HG03159 (cell line): ENCODE results near the gene CPPED1.

ENCODE experiments used
- ATAC-seq: cut with Tn5 transposase; IDR thresholded peaks from one replicate; pipeline ENCODE4 v1.9.1; 2021; ENCODE audit warnings: mild to moderate bottlenecking, moderate library complexity; ENCODE audit not compliant: unreplicated experiment

The CPPED1 gene

DNA sequence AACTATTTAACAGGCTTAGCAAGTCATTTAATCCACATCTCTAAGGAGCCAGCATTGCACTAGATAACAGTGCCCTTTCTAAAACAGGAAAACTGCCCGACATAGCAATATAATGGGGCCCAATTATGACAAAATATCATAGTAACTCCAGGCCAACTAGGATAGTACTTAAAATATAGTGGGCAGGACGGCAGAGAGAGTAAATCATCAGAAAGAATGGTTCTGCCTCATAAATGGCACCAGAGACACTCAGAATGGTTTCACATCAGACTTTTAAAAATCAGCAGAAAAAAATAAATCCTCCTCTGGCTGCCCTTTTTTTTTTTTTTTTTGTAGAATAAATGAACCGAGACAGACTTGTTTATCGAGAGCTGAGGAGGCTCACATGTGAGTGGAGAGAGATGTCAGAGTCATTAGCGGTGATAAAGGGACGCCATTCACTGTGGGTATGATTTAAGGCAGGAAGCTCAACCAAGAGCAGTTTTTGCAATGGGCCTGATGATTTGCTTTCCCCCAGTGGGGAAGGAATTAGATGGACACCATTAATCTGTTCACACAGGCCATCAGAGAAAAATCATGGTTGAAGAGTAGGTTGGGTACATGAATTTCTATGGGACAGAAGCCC, 62.6 kb downstream of the CPPED1 start:
- ATAC-seq, result no peak

DNA sequence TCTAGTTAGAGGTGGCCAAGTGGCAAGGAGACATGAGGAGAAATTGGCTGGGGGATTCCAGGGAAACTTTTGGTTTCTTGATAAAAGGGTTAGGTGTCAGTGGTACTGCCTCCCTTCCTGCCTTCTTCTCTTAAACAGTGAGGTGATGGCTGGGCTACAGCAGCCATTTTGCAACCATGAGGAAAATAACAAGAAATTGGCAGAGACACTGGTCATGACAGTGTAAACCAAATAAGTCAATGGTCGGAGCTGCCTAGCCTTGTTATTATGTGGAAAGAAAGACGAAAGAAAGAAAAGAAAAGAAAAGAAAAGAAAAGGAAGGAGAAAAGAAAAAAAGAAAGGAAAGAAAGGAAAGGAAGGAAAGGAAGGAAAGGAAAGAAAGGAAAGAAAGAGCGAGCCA, 63.9 kb downstream of the CPPED1 start:
- ATAC-seq, result no peak

DNA sequence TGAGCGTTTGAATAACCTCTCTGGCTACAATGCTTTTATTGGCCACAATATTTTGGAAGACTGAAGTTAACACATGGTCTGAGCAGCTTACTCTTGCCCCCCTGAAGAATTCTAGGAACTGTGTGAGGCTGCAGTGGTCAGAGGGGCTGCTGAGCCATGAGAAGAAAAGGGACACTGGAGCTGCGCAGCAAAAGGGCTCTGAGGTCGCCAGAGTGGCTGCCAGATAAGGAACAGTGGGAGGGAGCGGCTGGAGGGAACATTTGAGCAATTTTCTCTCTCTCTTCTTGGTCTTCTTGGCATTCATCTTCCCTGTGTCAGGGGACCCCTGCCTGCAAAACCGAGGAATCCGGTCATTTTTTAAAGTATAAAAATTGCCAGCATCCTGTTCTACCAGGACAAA, 66.1 kb downstream of the CPPED1 start:
- ATAC-seq, result no peak

DNA sequence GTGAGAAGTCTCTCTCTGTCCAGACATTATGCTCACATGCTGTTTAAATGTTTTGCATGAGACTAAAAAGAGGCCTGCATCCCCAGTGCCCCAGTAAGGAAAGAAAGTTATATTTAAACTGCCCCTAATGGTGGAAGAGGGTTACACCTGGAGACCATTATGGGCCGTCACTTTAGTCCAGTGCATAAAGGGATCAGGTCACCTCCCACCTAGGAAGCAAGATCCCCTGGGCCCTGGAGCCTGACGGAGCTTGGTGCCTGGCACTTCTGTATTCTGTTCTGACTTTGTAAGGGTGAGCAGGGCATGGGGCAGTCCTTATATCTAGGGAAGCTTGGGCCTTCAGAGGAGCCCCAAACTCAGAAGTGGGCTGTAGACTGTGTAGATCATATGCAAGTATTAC, 67.9 kb downstream of the CPPED1 start:
- ATAC-seq, result no peak

DNA sequence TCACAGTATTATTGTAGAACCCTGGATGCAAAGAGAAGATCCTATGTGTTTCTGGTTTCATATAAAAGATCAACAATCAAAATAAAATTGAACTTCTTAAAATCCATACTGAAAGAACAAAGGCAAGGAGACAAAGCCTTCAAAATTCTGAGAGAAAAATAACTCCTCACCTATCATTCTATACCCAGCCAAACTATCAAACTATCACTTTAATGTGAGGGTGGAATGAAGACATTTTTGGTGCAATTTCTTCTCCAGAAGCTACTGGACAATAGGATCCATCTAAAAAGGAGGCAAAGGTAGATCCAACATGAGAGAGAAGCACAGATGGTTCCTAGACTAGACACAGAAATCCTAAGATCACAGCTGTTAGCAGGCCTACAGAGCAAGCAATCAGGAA, 71.1 kb downstream of the CPPED1 start:
- ATAC-seq, result no peak

DNA sequence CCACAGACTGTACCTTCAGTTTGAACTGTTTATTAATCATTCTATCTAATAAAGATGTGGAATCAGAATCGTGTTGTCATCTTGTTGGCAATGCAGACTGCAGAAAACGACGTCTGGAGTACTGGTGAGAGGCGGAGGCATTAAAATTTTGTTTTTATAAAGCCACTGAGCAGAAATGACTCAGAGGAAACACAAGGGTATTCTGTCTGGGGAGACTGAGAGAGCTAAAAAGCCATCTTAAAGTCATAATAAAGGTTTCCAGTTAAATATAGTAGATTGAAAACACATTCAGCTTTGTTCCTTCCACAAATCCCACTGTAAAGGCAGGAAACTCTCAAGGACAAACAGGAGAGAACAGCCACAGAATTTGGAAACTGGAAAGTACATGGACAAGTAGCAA, 74.2 kb downstream of the CPPED1 start:
- ATAC-seq, result no peak

DNA sequence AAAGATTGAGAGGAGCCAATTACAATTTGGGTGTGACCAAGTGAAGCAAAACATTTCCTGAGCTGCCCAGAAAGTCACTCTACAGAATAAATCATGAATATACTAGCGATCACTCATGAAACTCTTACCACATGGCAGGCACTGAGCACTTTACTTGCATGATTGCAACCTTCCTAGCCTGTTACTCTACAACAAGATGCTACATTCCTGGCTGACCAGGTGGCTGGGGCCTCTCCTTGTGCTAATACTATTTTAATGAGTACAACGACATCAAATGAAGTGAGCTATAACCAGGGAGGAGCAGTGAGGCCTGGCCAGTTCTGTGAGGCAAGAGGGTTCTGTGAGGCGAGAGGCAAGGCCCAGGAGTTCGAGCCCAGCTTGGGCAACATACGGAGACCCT, 75.2 kb downstream of the CPPED1 start:
- ATAC-seq, result no peak

DNA sequence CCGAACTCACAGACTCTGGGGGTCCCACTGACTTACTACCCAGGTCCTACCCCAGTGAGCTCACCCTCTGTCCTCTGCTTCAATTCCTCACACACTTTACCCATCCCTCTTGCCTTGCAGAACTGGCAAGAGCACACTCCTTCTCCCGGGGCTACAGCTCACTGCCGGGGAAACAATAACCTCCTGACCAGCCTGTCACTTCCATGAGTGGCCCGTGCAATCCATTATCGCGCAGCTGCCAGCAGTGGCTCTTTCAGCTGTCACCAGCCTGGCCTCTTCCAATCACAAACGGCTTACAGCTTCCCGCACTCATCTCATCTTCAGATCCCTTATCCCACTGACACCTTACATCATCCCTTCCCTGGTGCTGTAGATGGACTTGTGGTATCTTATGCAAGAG, 79.5 kb downstream of the CPPED1 start:
- ATAC-seq, result no peak

DNA sequence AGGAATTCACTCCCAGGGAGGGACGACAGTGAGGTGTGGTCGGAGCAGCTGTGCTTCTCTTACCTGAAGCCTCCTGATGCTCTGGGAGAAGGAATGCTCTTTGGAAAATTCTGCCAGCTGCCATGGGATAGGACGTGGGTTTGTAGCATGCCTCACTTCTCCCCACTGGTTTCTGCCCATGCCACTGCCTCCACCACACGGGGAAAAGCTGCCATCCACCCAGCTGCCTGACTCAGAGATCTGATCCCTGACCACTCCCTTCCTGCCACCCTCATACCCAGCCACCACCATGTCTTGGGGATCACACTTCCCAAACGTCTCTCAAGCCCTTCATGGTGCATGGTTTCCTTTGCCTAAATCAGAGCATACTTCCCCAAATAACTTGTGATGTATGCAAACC, 80.0 kb downstream of the CPPED1 start:
- no peak for ATAC-seq

DNA sequence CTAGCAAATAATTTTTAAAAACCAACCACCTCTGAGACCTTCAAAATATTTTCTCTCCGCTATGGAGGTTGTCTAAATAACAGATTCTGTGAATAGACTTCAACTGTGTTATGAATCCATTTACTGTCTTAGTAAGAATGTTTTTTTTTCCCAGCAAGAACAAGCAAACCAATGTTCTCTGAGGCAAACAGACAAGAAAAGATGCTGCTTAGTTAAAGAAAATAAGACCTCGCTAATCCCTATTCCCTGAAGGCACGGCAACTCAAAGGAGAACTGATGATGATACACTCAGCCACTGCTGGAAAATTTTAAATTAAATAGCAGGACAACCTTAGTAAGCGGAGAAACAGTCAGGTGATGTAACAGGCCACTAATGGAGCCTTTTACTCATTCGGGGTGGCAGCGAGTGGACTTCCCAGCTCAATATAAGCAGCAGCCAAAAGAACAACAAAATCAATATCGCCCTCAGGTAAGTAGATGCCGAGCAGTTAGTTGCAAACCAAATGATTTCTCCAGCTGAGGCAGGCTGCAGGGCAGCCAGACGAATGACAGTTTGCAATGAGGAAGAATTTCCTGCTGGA, 81.8 kb downstream of the CPPED1 start:
- no peak for ATAC-seq

DNA sequence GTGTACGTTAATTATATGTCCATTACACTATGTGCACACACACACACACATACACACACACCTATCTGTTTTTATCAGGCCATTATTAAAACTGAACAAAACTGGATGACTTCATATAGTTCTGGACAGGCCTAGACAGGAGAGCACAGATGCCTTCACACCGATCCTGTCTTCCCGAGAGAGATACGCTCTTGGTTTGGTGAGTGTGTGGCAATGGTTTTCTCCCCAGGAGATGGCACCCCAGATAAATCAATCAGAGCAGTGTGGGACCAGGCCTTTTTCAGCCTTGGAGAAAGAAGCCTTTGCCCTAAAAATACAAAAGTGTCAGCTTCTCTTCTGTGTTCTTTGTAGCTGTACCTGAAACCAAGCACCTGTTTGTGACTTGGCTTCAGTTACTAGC, 83.7 kb downstream of the CPPED1 start:
- no peak for ATAC-seq

DNA sequence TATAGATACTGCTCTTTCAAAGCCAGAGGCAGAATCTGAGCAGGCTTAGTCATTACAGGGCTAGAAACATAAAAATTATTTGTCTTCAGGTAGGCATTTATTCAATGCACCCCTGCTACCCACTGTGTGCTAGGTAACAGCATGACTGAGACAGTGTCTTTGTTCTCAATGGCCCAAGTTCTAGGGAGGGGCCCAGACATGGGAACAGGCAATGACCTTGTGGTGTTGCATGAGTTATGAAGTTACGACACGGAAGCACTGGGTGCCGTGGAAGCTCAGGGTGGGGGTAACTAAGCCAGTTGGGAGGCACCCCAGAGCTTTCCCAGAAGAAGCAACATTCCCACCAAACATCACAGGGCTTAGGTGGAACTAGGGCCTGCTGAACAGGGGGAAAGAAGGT, 87.0 kb downstream of the CPPED1 start:
- ATAC-seq, result no peak

DNA sequence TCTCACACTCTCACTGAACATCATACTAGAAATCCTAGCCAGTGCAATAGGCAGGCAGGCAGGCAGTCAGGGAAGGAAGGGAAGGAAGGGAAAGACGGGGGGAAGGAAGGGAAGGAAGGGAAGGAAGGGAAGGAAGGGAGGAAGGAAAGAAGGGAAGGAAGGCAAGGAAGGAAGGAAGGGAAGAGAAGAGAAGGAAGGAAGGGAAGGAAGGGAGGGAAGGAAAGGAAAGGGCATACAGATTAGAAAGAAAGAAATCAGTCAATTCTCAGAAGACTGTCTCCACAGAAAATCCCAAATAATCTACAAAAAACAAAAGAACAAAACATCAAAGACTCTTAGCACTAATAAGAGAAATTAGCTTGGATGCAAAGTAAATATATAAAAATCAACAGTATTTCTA, 93.9 kb downstream of the CPPED1 start:
- ATAC-seq, result no peak

DNA sequence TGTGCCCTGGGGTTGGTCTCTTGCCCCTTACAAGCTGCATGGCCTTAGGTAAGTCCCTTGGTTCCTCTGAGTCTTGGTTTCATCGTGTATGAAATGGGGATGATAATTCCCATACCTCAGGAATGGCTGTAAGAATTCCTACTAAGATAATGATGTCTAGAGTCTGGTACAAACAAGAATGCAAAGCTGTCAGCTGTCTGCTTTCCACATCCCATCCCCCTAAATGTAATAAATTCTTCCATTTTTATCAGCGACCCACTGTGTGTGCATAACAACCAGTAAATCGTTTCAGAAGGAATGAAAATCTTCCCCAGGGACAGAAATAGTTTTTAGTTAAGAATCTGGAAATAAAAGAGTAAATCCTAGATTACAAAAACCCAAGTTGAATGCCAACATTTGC, 95.4 kb downstream of the CPPED1 start:
- ATAC-seq, result no peak

DNA sequence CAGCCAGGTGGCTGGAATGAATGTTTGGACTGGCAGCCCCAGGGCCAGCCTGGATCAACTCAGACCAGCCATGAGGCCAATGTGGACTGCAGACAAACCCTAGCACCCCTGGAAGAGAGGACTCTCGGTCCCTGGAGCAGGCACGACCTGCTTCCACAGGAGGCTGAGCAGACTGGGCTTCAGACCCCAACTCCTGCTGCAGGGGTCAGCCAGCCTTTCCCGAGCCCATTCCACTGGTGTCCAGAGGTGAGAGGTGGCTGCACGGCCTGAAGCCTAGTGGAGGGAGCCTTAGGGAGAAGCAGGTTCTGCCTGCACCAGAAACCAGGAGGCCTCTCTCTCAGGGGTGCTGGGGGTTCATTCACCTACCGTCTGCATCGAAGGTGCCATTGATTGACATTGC, 97.1 kb downstream of the CPPED1 start:
- no peak for ATAC-seq

DNA sequence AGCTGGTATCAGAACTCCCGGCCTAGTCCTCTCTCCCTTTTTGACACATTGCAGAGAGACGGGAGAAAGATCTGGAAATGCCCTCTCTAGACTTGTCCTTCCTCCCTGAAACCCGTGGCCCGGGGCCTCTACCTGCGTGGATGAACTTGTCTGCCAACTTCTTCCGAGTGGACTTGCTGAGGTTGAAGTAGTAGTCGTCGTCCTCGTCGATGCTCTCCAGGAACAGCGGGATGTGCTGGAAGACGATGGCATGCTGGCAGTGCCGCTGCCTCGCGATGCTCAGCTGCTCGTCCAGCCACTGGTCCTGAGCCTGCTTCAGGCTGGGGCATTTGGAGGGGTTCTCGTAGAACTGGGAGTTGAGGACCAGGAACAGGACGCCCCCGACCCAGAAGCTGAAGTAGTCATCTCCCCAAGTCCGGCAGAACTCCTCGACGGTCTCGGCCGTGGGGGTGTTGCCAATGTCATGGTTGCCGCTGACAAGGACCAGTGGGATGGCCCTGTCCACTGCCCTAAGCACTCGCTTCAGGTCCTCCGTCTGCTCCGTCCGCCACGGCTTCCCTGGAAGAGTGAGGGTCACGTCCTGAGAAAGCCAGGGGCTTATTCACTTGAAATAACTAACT, 99.1 kb downstream of the CPPED1 start:
- no peak for ATAC-seq

DNA sequence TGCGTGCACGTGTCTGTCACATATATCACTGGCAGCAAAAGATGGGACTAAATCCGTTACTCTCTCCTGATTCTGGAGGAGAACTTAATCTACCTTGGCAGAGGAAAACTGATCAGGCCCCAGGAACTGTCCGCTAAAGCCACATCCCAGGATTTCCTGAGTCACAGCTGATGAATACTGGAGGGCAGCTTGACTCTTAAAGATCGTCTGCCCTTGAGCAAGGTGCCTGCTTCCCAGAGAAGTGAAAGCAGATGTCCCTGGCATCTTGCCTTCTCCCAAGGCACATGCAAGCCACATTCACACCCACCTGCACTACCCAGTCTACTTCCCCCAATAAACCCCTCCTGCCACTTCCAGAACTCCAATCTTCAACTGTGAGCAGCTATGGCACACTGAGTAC, 99.8 kb downstream of the CPPED1 start:
- ATAC-seq, result no peak

DNA sequence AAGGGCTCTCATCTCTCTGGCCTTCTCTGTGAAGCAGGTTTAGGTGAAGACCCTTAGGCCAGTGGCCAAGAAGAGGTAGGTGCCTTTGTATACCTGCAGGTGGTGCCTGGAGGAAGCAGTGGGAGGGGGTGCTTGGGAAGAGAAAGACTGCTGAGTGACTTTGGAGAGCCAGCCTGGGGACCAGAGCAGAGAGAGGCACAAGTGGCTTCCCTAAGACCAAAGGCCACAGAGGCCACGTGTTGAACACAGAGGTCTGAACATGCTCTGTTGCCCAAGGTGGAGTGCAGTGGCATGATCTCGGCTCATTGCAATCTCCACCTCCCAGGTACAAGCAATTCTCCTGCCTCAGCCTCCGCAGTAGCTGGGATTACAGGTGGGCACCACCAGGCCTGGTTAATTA, 103.5 kb downstream of the CPPED1 start:
- ATAC-seq, result no peak

DNA sequence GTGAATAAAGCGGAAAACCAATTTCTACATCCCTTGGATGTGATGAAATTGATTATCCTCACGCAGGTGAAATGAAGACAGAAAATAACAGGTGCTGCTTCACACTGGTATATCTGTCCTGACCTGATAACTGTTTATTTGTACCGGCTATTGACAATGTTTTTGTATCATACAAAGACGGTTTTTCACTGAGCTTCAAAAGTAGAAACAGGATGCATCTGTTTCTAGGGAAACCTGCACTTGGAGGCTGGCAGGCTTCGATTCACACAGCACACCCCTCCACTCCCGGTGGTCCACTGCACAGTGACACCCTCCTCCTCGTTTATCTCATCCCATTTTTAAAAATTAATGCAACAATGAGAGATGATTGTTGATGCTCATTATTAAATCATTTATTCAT, 104.5 kb downstream of the CPPED1 start:
- ATAC-seq, result no peak

DNA sequence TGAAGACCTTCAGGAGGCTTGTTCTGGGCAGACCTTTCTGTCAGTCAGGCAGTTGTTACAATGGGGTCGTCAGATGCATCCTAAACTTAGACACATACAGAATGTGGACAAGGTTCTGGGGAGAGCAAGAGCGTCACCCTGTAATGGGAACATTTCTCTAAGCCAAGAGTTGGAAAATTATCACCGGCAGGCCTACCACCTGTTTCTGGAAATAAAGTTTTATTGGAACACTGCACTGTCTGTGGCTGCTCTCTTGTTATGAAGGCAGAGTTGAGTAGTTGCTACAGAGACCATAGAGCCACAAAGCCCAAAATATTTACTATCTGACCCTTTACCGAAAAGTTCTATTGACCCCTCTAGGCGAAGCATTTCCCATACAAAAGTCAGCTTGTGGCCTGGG, 106.2 kb downstream of the CPPED1 start:
- ATAC-seq, result no peak

DNA sequence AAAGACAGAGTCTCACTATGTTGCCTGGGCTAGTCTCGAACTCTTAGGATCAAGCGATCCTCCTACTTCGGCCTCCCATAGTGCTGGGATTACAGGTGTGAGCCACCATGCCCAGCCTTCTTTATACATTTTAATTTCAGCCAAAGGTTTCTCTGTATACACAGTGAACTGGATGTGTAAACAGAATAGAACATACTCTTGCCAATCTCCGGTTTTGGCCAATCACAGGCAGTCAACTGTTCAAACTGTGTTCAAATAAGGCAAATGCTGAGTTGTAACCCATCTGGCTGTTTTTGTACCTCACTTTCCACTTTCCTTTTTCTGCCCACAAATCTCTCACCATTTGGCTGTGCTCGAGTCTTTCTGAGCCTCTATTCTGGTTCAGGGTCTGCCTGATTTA, 108.2 kb downstream of the CPPED1 start:
- ATAC-seq, result no peak

DNA sequence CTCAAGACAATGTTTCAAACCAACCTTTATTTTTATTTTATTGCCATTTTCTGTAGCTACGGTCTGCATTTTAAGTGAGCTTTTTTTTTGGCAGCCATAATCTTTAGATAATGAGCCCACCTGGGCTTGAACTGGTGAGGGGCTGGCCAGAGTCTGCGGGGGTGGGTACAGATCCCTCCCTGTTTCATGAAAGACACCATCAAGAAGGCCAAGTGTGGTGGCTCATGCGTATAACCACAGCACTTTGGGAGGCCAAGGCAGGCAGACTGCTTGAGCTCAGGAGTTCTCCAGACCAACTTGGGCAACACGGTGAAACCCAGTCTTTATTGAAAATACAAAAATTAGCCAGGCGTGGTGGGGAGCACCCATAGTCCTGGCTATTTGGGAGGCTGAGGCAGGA, 113.7 kb downstream of the CPPED1 start:
- ATAC-seq, result no peak
